PC-9 (cell line): ENCODE results near the gene MRFAP1. TPM values are rescaled to one million over a fixed set of nuclear protein-coding genes. Genes with fewer than 3 reads are reported as not detected.

Source experiments
- BruUV-seq: library from RNA; stranded (reverse); fragments of 400-500 nt; replicated peaks from 2 replicates; lab custom pipeline; 2021; lab: Mats Ljungman, UMichigan
- CTCF ChIA-PET: fragments of 300-600 bp; sonication (Branson Sonifier 250); formaldehyde crosslinking; loops from one replicate; lab custom pipeline; 2022; ENCODE audit warnings: antibody characterized with exemption; lab: Charles Lee
- POLR2A ChIA-PET: fragments of 300-600 bp; sonication (Branson Sonifier 250); formaldehyde crosslinking; loops from one replicate; lab custom pipeline; 2022; ENCODE audit warnings: antibody characterized with exemption; ENCODE audit not compliant: unreplicated experiment; lab: Charles Lee
- DNase-seq, 2 experiments: peaks; one replicate each; pipeline versions ENCODE4 v3.0.0 to v3.0.0-alpha.2; 2015 to 2022; ENCODE audit warnings: mixed read lengths in 1 of 2
- H2AFZ ChIP-seq: fragments of 200-600 bp; sonication (generic); 2 replicates; pipeline ENCODE4 v1.8.1; 2017; ENCODE audit warnings: antibody characterized with exemption
- H3F3A ChIP-seq: fragments of 200-600 bp; sonication (generic); 2 replicates; pipeline ENCODE4 v1.8.1; 2017; ENCODE audit warnings: antibody characterized with exemption, mild to moderate bottlenecking, low read depth; ENCODE audit not compliant: insufficient read depth
- H3K27ac ChIP-seq: fragments of 200-600 bp; sonication (generic); 2 replicates; pipeline ENCODE4 v1.6.1; 2016; ENCODE audit warnings: mixed run types
- H3K27me3 ChIP-seq: fragments of 200-600 bp; sonication (generic); 2 replicates; pipeline ENCODE4 v1.6.1; 2016; ENCODE audit warnings: low read depth, mixed run types; ENCODE audit not compliant: insufficient read depth
- H3K36me3 ChIP-seq: fragments of 200-600 bp; sonication (generic); 2 replicates; pipeline ENCODE4 v1.6.1; 2016; ENCODE audit warnings: low read depth, mixed run types
- H3K4me1 ChIP-seq: fragments of 200-600 bp; sonication (generic); replicated peaks from 2 replicates; pipeline ENCODE4 v1.6.1; 2016; ENCODE audit warnings: mixed run types; ENCODE audit not compliant: insufficient read depth
- H3K4me2 ChIP-seq: fragments of 200-600 bp; sonication (generic); 2 replicates; pipeline ENCODE4 v1.6.1; 2017; ENCODE audit warnings: mixed run types
- H3K4me3 ChIP-seq: fragments of 200-600 bp; sonication (generic); 2 replicates; pipeline ENCODE4 v1.6.1; 2016; ENCODE audit warnings: mixed run types
- H3K79me2 ChIP-seq: fragments of 200-600 bp; sonication (generic); 2 replicates; pipeline ENCODE4 v1.6.1; 2017; ENCODE audit warnings: low read depth, mixed run types
- H3K9me2 ChIP-seq: fragments of 200-600 bp; sonication (generic); 2 replicates; pipeline ENCODE4 v1.8.1; 2017; ENCODE audit warnings: mild to moderate bottlenecking; ENCODE audit not compliant: insufficient read depth
- H3K9me3 ChIP-seq: fragments of 200-600 bp; sonication (generic); 2 replicates; pipeline ENCODE4 v1.8.1; 2016; ENCODE audit warnings: low read depth; ENCODE audit not compliant: insufficient read depth
- H4K20me1 ChIP-seq: fragments of 200-600 bp; sonication (generic); 2 replicates; pipeline ENCODE4 v1.8.1; 2017; ENCODE audit not compliant: insufficient read depth
- EZH2 ChIP-seq: fragments of 200-600 bp; sonication (generic); IDR thresholded peaks from 2 replicates; pipeline ENCODE4 v1.8.0; 2017; ENCODE audit warnings: antibody characterized with exemption, low read depth
- intact Hi-C: fragments of 100-400 bp; cut with micrococcal nuclease; formaldehyde crosslinking; loops from one replicate; pipeline ENCODE4 v1.10.0; 2022; ENCODE audit not compliant: unreplicated experiment
- total RNA-seq: library from RNA; stranded (reverse); gene quantifications from 2 replicates; pipeline ENCODE4 v1.2.3, GENCODE V29; 2021
- TF ChIP-seq, protein P1 (sequence below): fragments of 200-600 bp; sonication (generic); conservative IDR thresholded peaks from 2 replicates; pipeline ENCODE4 v1.6.1; 2017; ENCODE audit warnings: mixed run types, antibody characterized with exemption, mild to moderate bottlenecking, moderate library complexity

The MRFAP1 gene
- total RNA-seq, 1 experiment from 2014 or later, result 278 TPM

- CTCF ChIA-PET, result no interaction called here
- no TSS peak for BruUV-seq
Measured at GRCh38 chr4:6606465-6607235, 33.8 kb upstream of the MRFAP1 start.

GRCh38 chr4:6607368-6608055 is 33.0 kb upstream of the MRFAP1 start:
- H2AFZ ChIP-seq, result no peak overlapping the region
- H3K4me2 ChIP-seq, result no peak overlapping the region
- H3K79me2 ChIP-seq, result no peaks in the 10 kb centered on the region
- intact Hi-C loops, result no loop called here
- H4K20me1 ChIP-seq, result no peaks in the 10 kb centered on the region
- no peaks in the 10 kb centered on the region for H3K9me3 ChIP-seq
- no peaks in the 10 kb centered on the region for H3K36me3 ChIP-seq
- H3K9me2 ChIP-seq, result no peaks in the 10 kb centered on the region
- H3F3A ChIP-seq, result no peaks in the 10 kb centered on the region
- H3K4me1 ChIP-seq, result no peaks in the 10 kb centered on the region
- no peak overlapping the region for H3K4me3 ChIP-seq
- TF ChIP-seq, protein P1, sequence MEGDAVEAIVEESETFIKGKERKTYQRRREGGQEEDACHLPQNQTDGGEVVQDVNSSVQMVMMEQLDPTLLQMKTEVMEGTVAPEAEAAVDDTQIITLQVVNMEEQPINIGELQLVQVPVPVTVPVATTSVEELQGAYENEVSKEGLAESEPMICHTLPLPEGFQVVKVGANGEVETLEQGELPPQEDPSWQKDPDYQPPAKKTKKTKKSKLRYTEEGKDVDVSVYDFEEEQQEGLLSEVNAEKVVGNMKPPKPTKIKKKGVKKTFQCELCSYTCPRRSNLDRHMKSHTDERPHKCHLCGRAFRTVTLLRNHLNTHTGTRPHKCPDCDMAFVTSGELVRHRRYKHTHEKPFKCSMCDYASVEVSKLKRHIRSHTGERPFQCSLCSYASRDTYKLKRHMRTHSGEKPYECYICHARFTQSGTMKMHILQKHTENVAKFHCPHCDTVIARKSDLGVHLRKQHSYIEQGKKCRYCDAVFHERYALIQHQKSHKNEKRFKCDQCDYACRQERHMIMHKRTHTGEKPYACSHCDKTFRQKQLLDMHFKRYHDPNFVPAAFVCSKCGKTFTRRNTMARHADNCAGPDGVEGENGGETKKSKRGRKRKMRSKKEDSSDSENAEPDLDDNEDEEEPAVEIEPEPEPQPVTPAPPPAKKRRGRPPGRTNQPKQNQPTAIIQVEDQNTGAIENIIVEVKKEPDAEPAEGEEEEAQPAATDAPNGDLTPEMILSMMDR, result no peak
- TF ChIP-seq EZH2, result no peak
- no peaks in the 10 kb centered on the region for H3K27me3 ChIP-seq
- ChIA-PET POLR2A (interaction anchor here (0.6 kb wide), 1 partner anchor 26 kb away, joined by 3 read pairs; no protein-coding TSS in a partner anchor), CTCF (interaction anchor here (0.6 kb wide), 1 partner anchor 1003 kb away, joined by 3 read pairs; no protein-coding TSS in a partner anchor)
- DNase-seq, result no peak
- BruUV-seq, result no TSS peak
- no peak overlapping the region for H3K27ac ChIP-seq

More at GRCh38 chr4:6606465-6607235, 33.8 kb upstream of the MRFAP1 start:
- no peak overlapping the region for H3K4me3 ChIP-seq
- H3K36me3 ChIP-seq, result no peaks in the 10 kb centered on the region
- no peaks in the 10 kb centered on the region for H3F3A ChIP-seq
- no peak overlapping the region for H3K27ac ChIP-seq
- H3K4me2 ChIP-seq, result no peak overlapping the region
- H3K9me2 ChIP-seq, result no peaks in the 10 kb centered on the region
- TF ChIP-seq, protein P1, result no peak
- TF ChIP-seq EZH2, result no peak
- no peaks in the 10 kb centered on the region for H3K79me2 ChIP-seq
- DNase-seq, result no peak
- intact Hi-C loops, result no loop called here
- no peak overlapping the region for H2AFZ ChIP-seq
- H3K27me3 ChIP-seq, result no peaks in the 10 kb centered on the region
- H3K9me3 ChIP-seq, result no peaks in the 10 kb centered on the region
- H4K20me1 ChIP-seq, result no peaks in the 10 kb centered on the region
- no peaks in the 10 kb centered on the region for H3K4me1 ChIP-seq
- POLR2A ChIA-PET, result interaction anchor here (0.6 kb wide), 1 partner anchor 27 kb away, joined by 3 read pairs; no protein-coding TSS in a partner anchor

DNA sequence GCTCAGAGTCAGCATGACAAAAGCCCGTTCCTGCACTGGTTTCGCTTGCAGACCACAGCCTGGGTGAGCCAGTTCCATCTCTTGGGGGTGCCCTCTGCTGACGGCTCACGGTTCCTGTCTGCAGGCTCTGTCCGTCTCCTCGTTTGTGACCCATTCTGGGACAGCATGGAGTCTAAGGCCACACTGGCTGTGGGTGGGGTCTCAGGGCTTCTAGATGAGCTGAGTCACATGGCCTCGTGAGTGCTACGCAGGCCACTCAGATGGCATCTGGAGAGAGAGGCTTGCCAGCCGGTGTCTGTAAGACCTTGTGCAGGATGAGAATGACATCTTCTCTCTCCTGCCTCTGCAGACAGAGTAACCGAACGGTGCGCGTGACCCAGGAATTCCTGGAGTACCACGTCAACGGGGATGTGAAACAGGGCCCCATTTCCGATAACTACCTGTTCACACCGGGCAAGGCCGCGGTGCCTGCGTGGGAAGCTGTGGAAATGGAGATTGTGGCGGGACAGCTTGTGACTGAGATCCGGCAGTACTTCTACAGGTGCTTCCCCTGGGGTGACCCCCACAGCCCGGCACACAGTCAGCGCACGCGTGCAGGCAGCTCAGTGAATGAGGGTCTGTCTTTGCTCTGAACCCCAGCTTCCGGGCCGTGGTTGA is 31.6 kb upstream of the MRFAP1 start:
- no peaks in the 10 kb centered on the region for H3K9me2 ChIP-seq
- H3K79me2 ChIP-seq, result no peaks in the 10 kb centered on the region
- no TSS peak for BruUV-seq
- CTCF ChIA-PET, result no interaction called here
- TF ChIP-seq EZH2, result no peak
- TF ChIP-seq, protein P1, result no peak
- intact Hi-C loops, result no loop called here
- H2AFZ ChIP-seq, result no peak overlapping the region
- H3K27ac ChIP-seq, result no peak overlapping the region
- H3K27me3 ChIP-seq, result no peaks in the 10 kb centered on the region
- POLR2A ChIA-PET, result no interaction called here
- no peak overlapping the region for H3K4me3 ChIP-seq
- H3K4me2 ChIP-seq, result no peak overlapping the region
- no peaks in the 10 kb centered on the region for H4K20me1 ChIP-seq
- H3K36me3 ChIP-seq, result no peaks in the 10 kb centered on the region
- H3F3A ChIP-seq, result no peaks in the 10 kb centered on the region
- no peaks in the 10 kb centered on the region for H3K9me3 ChIP-seq
- DNase-seq, result no peak
- H3K4me1 ChIP-seq, result no peaks in the 10 kb centered on the region
